ENCODE measurements around the gene ARMC3. TPM values are rescaled to one million over a fixed set of nuclear protein-coding genes. Genes with fewer than 3 reads are reported as not detected.

Gene ARMC3
- total and polyA plus RNA-seq, 9 of the 15 experiments (the other 6 are each of a cell fraction or from before 2014, with no cell fraction given): 0.33 to 1.1 (median 0.62) TPM

- TF ChIP-seq, protein P1, sequence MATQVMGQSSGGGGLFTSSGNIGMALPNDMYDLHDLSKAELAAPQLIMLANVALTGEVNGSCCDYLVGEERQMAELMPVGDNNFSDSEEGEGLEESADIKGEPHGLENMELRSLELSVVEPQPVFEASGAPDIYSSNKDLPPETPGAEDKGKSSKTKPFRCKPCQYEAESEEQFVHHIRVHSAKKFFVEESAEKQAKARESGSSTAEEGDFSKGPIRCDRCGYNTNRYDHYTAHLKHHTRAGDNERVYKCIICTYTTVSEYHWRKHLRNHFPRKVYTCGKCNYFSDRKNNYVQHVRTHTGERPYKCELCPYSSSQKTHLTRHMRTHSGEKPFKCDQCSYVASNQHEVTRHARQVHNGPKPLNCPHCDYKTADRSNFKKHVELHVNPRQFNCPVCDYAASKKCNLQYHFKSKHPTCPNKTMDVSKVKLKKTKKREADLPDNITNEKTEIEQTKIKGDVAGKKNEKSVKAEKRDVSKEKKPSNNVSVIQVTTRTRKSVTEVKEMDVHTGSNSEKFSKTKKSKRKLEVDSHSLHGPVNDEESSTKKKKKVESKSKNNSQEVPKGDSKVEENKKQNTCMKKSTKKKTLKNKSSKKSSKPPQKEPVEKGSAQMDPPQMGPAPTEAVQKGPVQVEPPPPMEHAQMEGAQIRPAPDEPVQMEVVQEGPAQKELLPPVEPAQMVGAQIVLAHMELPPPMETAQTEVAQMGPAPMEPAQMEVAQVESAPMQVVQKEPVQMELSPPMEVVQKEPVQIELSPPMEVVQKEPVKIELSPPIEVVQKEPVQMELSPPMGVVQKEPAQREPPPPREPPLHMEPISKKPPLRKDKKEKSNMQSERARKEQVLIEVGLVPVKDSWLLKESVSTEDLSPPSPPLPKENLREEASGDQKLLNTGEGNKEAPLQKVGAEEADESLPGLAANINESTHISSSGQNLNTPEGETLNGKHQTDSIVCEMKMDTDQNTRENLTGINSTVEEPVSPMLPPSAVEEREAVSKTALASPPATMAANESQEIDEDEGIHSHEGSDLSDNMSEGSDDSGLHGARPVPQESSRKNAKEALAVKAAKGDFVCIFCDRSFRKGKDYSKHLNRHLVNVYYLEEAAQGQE (IDR thresholded peaks at IDR 0.05; ENCODE audit: borderline replicate concordance): no peak
- TF ChIP-seq, protein P1 (CRISPR knock-in tag; IDR thresholded peaks at IDR 0.05; ENCODE audit: low read depth): no peak
Observed at GRCh38 chr10:23069019-23069815, 141.4 kb downstream of the ARMC3 start (continued).

Measured in K562 (cell line).